H1 (cell line): ENCODE measurements around the gene DDX41.

Experiments
- CTCF ChIP-seq, 3 experiments: IDR thresholded peaks; 1 replicate in 2 of 3; 2 replicates in 1 of 3; pipeline versions ENCODE4 v1.5.1 to v1.6.1; 2011; ENCODE audit warnings: low read length in 3 of 3, mild to moderate bottlenecking in 3 of 3, inconsistent platforms in 2 of 3, low read depth in 1 of 3, moderate library complexity in 1 of 3; ENCODE audit not compliant: insufficient read depth in 1 of 3; ENCODE audit errors: control extremely low read depth in 1 of 3
- EZH2 ChIP-seq: fragments of 200-600 bp; sonication (generic); IDR thresholded peaks from 2 replicates; pipeline ENCODE4 v1.7.1; 2012; ENCODE audit warnings: low read depth, mild to moderate bottlenecking, moderate library complexity, low read length, inconsistent platforms; ENCODE audit not compliant: severe bottlenecking
- POLR2A ChIP-seq, 2 experiments: IDR thresholded peaks; 1 replicate in 1 of 2; 2 replicates in 1 of 2; pipeline ENCODE4 v1.6.1; 2011; ENCODE audit warnings: low read depth in 2 of 2, low read length in 2 of 2, mild to moderate bottlenecking in 2 of 2; ENCODE audit errors: control extremely low read depth in 1 of 2

- peak in 1 of 2 experiments; percentile 34; a peak in 1 of 3 replicates for TF ChIP-seq POLR2A (IDR thresholded peaks at IDR 0.05; ENCODE audit: control extremely low read depth in 1 of 2, low read depth in 2 of 2, low read length in 2 of 2)
- TF ChIP-seq CTCF (IDR thresholded peaks at IDR 0.05; ENCODE audit: control extremely low read depth in 1 of 3, insufficient read depth in 1 of 3, low read depth in 1 of 3, low read length in 3 of 3), result peak in 2 of 3 experiments; percentile 12 to 46; a peak in 2 of 4 replicates
- TF ChIP-seq EZH2, result no peak
Measured at GRCh38 chr5:177489119-177489716, 27.5 kb downstream of the DDX41 start.
